HG02981 (cell line): Measurements from ENCODE around the gene PAPPA.

ENCODE experiments used
- ATAC-seq: cut with Tn5 transposase; IDR thresholded peaks from one replicate; pipeline ENCODE4 v1.9.1; 2021; ENCODE audit warnings: mild to moderate bottlenecking, moderate library complexity; ENCODE audit not compliant: unreplicated experiment

Gene PAPPA

GRCh38 chr9:116274293-116274692 lies 120.7 kb downstream of the PAPPA start:
- ATAC-seq, result no peak

GRCh38 chr9:116275418-116276195 lies 122.0 kb downstream of the PAPPA start:
- no peak for ATAC-seq

DNA sequence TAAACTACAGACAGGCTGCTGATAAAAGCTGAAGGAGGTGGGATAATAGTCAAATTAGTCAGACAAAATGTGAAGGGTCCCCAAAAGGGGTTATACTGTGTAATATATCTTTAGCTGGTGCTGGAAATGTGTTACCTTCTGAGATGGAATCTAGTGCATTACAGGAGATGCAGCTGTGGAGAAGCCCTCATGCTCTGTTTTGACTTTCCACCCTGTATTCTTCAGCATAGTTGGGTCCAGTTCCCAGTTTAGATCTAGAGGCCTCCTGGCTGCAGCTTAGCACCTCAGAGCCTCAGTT lies 122.6 kb downstream of the PAPPA start:
- no peak for ATAC-seq

DNA sequence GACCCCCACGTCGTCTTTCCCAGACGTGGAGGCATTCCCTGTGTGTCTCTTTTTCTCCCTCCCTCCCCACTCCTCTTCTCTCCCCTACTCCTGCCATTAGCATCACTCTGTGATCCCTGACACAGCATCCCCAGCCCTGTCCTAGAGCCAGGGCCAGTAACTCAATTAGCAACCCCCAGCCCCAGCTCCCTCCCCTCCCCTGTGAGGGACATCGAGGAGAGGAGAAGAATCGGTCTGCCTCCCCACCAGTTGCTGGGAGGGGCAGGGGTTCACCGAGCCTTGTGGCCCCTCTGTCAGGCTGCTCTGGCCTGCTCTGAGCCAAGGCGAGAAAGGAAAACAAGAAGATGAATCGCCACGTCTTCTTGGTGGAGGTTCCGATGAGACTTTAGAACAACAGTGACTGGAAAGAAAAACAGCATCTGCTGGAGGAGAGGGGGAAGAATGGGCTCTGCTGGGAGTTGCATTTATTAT lies 123.1 kb downstream of the PAPPA start:
- no peak for ATAC-seq

DNA sequence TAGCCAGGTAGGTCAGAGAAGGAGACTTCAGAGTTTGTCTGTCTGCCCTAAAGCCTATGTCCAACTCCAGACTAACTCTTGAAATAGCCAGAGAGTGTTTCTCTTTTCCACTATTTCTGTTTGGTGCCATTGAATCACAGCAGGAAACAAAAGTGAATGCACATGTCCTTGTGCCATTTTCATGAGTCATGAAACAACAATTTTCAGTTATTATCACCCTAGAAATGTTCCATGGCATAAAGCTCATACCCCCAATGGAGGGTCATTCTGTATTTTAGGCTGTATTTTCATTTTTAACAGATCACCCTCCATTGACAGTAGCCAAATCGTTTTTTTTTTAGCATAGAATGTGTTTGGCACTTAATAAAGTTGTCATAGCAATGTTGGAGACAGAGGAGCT lies 124.7 kb downstream of the PAPPA start:
- ATAC-seq, result no peak

GRCh38 chr9:116279230-116279629 lies 125.6 kb downstream of the PAPPA start:
- no peak for ATAC-seq

- no peak for ATAC-seq
These were observed 126.9 kb downstream of the PAPPA start for GRCh38 chr9:116280529-116280928.

DNA sequence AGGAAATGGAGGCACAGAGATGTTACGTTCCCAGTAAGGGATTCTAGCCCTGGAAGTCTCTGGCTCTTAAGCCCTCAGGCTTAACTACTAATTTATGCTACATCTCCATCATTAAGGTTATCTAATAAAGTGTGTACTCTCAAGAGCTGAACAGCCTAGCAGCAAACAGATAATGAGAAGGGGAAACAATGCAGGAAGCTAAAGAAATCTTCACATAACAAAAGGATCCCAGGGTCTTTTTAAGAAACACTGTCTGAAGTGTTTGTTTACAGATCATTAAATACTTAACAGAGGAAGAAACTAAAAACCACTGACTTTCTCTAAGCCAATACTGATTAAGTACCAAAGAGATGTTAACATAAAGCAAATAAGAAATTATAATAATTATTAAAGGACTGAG lies 129.0 kb downstream of the PAPPA start:
- no peak for ATAC-seq

GRCh38 chr9:116284518-116284917 lies 130.9 kb downstream of the PAPPA start:
- ATAC-seq, result no peak

DNA sequence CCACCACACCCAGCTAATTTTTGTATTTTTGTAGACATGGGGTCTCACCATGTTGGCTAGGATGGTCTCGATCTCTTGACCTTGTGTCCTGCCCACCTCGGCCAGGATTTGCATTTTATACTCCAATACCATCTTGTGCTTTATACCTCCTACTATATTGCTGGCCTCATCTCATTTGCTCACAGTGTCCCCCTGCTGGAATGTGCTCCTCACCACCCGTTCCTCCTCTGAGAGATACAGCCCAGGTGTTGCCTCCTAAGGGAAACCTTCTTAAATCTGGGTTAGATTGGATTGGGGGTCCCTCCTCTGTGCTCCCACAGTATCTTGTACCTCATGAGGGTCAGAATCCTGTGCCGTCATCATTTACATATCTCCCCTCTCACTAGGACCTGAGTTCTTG lies 131.7 kb downstream of the PAPPA start:
- no peak for ATAC-seq

- ATAC-seq, result no peak
These were observed 132.7 kb downstream of the PAPPA start for GRCh38 chr9:116286297-116286696.

GRCh38 chr9:116287721-116288120 lies 134.1 kb downstream of the PAPPA start:
- ATAC-seq, result no peak

DNA sequence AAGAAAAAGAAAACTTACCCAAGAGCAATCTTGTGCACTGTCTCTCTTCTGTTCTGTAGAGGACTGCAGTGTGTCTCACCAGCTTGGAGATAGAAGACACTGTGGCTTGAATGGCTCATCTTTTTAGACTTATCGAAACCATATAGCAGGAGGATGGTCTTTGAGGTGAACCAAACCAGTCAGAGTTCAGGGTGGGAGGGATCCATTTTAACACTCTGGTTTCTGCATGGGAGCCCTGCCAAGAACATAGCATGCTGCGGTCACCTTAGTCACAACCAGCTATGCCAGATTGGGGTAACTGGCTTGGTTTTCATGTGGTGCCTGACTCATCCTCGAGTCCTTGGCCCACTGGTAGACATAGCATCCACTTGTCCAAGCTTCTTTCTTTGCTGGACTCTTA lies 135.1 kb downstream of the PAPPA start:
- ATAC-seq, result no peak

GRCh38 chr9:116297346-116297745 lies 143.8 kb downstream of the PAPPA start:
- no peak for ATAC-seq

DNA sequence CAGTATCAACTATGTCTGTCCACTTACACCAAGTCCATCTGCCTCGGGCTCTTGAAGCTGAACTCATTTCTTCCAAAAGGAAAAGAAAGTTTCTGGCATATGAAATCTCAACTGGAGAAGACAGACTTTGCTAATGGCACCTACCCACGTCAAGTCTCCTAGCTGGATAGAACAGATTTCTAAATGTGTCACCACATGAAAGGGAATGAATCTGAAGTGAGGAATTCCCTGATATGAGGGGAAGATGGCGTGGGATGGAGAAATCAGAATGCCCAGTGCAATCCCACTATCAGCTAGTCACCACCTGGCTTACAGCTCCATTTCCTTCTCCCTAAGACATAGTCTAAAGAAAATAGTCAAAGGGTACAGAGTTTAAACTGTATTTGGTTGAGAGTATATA lies 144.7 kb downstream of the PAPPA start:
- ATAC-seq, result no peak

DNA sequence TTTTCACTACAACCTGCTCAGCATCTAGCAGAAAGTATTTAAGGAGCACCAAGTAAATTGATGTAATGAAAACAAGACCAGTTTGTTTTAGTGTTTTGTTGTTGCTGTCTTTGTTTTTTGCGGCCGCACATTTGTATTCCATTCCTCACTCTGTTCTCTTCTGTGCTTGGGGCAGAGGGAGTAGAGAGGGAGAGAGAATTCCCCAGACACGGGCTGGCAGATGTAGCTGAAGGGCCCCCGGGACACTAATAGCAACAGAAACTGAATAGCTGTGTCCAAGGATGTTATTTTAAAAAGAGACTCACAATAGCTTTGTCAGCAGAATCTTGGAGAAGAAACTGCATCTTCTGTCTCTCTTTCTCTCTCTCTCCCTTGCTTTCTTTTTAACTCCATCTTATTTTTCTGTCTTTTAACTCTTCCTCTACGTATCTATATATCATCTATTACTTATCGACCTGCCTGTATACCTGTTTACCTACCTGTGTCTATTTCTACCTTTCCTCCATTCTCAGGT lies 145.3 kb downstream of the PAPPA start:
- ATAC-seq, result no peak

- ATAC-seq, result no peak
These were observed 146.8 kb downstream of the PAPPA start for GRCh38 chr9:116300360-116300870.

- ATAC-seq, result no peak
These were observed 149.7 kb downstream of the PAPPA start for GRCh38 chr9:116303270-116303669.

DNA sequence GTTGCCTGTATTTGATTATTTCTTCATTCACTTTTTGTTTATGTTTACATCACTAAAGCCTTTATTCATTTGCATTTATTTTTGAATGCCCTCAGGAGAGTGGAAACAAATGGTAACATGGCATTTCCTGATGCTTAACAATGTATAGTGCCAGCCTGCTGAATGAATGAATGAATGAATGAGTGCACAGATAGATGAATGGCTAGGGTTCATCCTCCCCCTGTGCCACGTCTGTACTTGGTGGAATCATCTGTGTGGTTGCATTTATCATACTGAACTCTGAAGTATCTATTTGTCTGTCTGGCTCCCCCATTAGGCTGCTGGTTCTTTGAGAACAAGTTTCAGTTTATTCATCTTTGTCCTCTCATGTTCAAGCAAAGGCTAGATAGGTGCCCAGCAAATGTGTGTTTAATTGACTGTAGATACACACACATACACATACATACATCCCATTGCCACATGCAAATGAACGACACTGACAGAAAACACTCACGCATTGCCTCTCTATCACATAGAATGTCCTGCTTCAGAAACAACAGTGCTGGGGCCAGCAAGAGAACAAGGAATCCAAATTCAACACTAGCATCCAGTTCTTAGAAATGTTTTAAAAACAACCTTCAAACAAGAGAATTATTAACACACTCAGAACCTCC lies 150.4 kb downstream of the PAPPA start:
- ATAC-seq, result no peak

GRCh38 chr9:116304761-116305160 lies 151.2 kb downstream of the PAPPA start:
- ATAC-seq, result no peak

- no peak for ATAC-seq
These were observed 154.5 kb downstream of the PAPPA start for GRCh38 chr9:116308076-116308475.

DNA sequence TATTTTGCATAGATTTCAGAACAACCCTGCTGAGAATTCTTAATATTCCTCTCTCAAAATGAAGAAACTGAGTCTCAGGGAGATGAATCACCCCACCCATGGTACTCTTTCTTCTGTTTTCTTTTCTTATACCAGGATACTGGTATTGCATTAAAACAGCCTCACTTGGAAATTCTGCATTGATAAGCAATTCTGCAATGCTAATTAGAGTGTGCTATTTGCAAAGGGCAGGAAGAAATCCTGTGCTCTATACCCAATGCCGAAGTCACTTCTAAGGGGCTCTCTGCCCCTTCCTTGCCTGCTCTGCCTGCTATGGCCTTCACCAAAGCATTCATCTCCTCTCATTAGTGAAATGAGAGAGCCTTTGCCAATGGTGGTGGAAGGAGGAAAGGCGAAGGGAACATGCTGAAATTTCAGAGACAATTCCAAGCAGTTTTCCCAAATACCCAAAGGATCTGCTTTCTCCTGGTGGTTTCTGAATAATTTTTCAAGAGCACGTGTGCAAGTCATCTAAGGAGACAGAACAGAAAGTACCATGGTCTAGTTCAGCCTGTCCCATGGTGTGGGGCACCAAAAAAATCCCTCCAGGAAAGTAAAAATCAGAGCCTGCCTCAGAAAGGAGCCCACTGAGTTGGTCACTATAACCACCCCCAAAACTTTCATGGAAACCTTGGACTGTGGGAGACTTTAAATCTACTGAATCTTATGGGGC lies 156.5 kb downstream of the PAPPA start:
- no peak for ATAC-seq
